SK-MEL-5 (cell line): ENCODE measurements around the gene MCHR1. TPM values are rescaled to one million over a fixed set of nuclear protein-coding genes. Genes with fewer than 3 reads are reported as not detected.
A peak's percentile ranks its signal among the peaks of the same experiment; 100 is the strongest.

Experiments
- DNase-seq: peaks from one replicate; pipeline ENCODE4 v3.0.0-alpha.2; 2016; ENCODE audit warnings: low read depth, low spot score
- in situ Hi-C: cut with HindIII; loops from 2 replicates; pipeline ENCODE4 v1.10.0; 2016; ENCODE audit warnings: low sequenced_read_pairs, high pct_unique_total_duplicates, low pct_unique_long_range_greater_than_20kb
- total RNA-seq: library from RNA; depleted of rRNA; stranded (reverse); fragments of >200 nt; shearing (Covaris generic); gene quantifications from 2 replicates; pipeline ENCODE4 v1.2.3, GENCODE V29; 2014

MCHR1 gene
- total RNA-seq, 1 experiment from 2014 or later: not detected

DNA sequence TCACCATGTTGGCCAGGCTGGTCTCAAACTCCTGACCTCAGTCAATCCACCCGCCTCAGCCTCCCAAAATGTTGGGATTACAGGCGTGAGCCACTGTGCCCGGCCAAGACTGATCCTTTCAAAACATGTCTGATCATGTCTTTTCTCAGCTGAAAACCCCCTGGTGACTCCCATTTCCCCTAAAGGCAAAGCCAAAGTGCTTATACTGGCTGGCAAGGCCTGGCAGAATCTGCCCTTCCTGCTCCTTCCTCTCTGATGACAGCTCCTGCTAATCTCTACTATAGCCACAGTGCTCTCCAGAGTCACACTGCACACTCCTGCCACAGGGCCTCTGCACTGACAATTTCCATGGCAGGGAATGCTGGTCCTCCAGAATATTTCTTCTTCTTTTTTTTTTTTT is 2.6 kb upstream of the MCHR1 start:
- DNase-seq: no peak
- in situ Hi-C loops: no loop called here

- DNase-seq: no peak
- in situ Hi-C loops: no loop called here
Measured at GRCh38 chr22:40678493-40679248, 613 bp upstream of the MCHR1 start.

DNA sequence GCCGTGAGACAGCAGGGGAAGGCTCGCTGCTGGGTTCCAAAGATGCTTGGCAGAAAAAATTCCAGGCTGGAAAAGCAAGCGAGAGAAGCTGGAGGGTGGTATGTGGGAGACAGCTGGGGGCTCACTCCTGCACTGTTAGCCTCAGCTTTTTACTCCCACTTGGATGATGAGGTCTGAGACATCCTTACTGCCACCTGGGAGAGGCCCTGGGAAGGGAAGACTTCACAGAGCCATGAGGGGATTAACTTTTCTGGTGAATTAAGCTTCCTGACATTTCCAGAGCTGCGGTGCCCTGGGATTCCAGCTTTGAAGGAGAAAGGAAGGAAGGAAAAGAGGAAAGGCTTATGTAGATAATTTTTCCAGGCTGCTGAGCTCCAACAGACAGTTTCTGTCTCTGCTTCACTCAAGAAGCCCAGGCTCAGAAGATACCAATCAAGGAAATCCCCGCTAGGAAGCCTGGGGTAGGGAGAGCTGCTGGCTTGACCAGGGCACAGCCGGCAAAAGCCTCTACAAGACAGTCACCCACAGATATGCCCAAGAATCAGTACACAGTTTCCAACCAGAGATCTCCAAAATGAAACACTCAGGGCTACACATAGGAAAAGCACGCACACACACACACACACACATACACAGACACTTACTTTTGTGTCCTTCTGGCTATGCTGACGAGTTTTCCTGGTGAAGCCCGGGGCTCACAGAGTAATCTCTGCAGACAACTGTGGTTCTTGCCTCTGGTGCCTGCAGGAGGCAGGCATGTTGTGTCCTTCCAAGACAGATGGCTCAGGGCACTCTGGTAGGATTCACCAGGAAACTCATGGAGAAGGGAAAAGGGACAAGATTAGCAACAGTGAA is 907 bp downstream of the MCHR1 start:
- in situ Hi-C loops: no loop called here

DNA sequence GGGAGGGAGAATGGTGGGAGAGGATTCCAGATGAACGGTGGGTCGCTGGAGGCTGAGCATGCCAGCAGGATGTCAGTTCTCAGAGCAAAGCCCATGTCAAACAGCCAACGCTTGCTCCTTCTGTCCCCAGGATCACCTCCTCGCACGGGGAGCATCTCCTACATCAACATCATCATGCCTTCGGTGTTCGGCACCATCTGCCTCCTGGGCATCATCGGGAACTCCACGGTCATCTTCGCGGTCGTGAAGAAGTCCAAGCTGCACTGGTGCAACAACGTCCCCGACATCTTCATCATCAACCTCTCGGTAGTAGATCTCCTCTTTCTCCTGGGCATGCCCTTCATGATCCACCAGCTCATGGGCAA is 1.5 kb downstream of the MCHR1 start:
- DNase-seq: no peak
- in situ Hi-C loops: no loop called here

More for the DNA sequence above, 907 bp downstream of the MCHR1 start:
- no peak for DNase-seq

GRCh38 chr22:40681451-40681850 is 2.2 kb downstream of the MCHR1 start:
- in situ Hi-C loops: no loop called here

DNA sequence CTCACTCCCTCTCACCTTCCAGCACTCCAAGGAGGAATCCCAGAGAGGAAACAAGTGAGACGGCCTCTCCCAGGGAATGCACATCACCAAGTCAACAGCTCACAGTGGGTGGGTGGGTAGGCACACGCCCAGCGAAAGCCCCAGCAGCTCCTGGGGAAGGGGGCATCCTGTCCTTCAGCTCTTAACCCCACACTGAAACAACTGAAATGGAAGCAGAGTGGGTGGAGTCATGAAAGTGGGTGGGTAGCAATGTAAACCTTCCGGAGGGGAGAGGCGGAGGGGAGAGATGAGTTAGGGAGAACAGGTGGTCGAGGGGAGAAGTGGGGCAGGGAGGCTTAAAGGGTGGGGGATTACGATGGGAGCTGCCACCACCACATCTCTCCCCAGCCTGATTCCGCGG is 5.4 kb downstream of the MCHR1 start:
- in situ Hi-C loops: no loop called here
- no peak for DNase-seq

More at GRCh38 chr22:40681451-40681850, 2.2 kb downstream of the MCHR1 start:
- no peak for DNase-seq

DNA sequence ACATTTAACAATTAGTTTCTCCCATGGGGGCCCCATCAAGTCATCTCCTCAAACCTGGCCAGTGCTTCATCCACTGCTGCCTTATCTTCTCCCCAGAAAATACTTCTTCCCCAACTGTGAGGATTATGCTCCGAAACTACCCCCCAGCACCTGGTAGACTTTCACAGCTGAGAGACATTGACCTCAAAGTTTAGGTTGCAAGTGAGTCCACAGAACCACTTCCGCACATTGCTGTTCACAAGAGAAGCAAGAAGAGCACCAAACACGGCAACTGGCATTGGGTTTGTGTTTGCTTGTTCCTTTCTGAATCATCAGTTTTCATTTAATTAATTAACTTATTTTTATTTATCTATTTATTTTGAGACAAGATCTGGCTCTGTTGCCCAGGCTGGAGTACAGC is 6.1 kb downstream of the MCHR1 start:
- in situ Hi-C loops: no loop called here
- no peak for DNase-seq

GRCh38 chr22:40687706-40688105 is 8.4 kb downstream of the MCHR1 start:
- no peak for DNase-seq
- in situ Hi-C loops: no loop called here

DNA sequence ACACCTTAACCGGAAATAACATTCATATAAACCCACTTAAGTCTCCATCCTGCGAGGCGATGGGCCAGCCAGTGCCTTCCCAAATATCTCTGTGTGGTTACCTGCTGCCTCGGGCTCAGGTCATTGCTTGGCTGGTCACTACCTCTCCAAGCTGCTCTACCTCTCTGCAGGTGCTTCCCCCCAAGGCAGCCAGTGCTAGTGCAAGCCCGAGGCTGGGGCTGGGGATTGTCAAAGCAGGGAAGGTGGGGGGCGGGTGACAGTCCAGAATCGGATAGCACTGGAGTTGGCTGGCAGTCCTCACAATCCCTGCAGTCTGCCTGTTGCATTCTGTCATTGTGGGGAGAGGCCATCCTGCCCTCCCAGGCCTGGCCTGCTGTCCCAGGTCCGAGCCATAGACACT is 11.1 kb downstream of the MCHR1 start:
- no peak for DNase-seq
- in situ Hi-C loops: no loop called here

GRCh38 chr22:40691532-40691931 is 12.2 kb downstream of the MCHR1 start:
- no peak for DNase-seq
- in situ Hi-C loops: no loop called here

DNA sequence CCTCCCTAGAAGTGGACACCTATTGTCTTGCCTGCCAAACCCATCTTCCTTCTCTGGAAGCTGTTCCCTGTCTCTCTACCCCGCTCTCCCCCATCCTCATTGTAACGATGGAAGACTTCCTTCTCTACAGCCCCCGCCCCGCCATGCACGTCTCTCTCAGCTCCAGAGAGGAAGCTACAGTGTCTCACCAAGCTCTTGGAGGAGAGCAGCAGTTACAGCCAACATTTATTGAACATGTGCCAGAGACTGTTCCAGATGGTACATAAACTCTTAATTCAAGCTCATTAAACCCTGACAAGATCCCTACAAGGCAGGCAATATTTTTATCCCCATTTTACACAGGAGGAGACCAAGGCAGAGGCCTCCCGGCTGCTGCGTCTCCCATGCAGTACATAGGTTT is 15.1 kb downstream of the MCHR1 start:
- DNase-seq: no peak
- in situ Hi-C loops: no loop called here

GRCh38 chr22:40701274-40701673 is 22.0 kb downstream of the MCHR1 start:
- in situ Hi-C loops: no loop called here
- no peak for DNase-seq

DNA sequence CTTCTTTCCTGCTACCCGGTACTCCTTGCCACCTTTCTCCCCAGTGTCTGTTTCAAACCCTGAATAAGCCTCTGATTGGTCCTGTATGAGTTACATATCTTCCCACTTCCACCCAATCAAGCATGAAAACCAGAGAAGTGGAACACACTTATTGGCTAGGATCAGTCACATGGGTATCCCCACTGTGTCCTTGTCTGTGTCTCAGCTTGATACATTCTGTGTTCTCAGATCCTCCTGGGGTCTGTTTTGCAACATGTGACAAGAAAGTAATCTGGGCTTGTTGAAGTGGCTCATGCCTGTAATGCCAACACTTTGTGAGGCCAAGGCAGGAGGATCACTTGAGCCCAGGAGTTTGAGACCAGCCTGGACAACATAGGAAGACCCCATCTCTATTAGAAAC is 23.9 kb downstream of the MCHR1 start:
- DNase-seq: no peak
- in situ Hi-C loops: no loop called here

DNA sequence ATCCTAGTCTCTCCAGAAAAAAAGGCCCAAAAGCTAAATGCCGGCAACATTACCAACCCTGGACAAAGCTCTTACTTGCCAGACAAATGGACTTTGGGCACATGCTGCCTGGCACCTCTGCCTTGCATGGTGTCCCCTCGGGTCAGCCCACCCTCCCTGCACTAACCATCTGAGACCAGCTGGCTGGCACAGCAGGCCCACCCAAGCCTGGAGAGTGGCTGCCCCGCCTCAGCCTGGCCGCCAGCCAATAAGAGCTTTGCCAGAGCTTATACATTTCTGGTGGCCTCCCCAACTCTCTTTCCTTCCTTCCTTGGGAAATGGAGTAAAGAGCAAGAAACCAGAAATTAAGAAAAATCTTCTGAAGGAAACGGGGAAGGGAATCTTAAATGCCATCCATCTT is 24.5 kb downstream of the MCHR1 start:
- DNase-seq: no peak
- in situ Hi-C loops: no loop called here

- no peak for DNase-seq
- in situ Hi-C loops: no loop called here
Measured at GRCh38 chr22:40705918-40706682, 26.8 kb downstream of the MCHR1 start.

GRCh38 chr22:40707154-40707553 is 27.9 kb downstream of the MCHR1 start:
- in situ Hi-C loops: no loop called here
- no peak for DNase-seq

DNA sequence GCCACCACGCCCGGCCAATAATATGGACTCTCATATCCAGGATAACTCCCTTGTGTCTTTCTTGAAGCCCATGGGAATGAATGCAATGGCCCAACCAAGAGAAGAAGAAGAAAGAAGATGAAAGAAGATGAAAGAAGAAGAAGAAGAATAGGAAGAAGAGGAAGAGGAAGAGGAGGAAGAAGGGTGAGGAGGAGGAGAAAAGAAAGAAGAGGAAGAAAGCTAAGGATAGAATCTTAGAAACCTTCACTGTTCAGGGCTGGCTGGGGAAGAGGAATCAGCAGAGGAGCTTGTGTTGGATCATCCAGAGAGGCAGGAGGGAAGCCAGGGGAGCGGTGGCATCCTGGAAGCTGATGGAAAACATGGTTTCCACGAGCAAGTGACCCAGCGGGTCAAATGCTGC is 28.9 kb downstream of the MCHR1 start:
- DNase-seq: no peak
- in situ Hi-C loops: no loop called here

- DNase-seq: peak; percentile 35
- in situ Hi-C loops: no loop called here
Measured at GRCh38 chr22:40709752-40710413, 30.6 kb downstream of the MCHR1 start.
